MM.1S (cell line): ENCODE measurements around the gene FBXL7.

Experiments used
- CTCF ChIP-seq: fragments of 300-600 bp; sonication (generic); IDR thresholded peaks from 2 replicates; pipeline ENCODE4 v1.5.1; 2016; ENCODE audit warnings: antibody characterized with exemption, low read length, mixed read lengths
- EZH2 ChIP-seq: fragments of 300-600 bp; sonication (generic); optimal IDR thresholded peaks from 2 replicates; pipeline ENCODE3; 2017; ENCODE audit warnings: low read depth, mild to moderate bottlenecking, antibody characterized with exemption, low read length, mixed read lengths

GRCh38 chr5:15513911-15514310, 13.9 kb downstream of the FBXL7 start:
- TF ChIP-seq CTCF (no peak), EZH2 (no peak)
